Right atrium auricular region (tissue), 2 donors: ENCODE measurements around the gene OTOA. TPM values are rescaled to one million over a fixed set of nuclear protein-coding genes. Genes with fewer than 3 reads are reported as not detected.

Experiments
- DNase-seq: peaks from one replicate; pipeline ENCODE4 v3.0.0-alpha.2; 2019; ENCODE audit warnings: low spot score
- H3K27ac ChIP-seq, 2 donors: fragments of 200-600 bp; sonication (generic); 1 replicate in 1 of 2; 2 replicates in 1 of 2; pipeline ENCODE4 v1.5.1; 2016 to 2019
- H3K27me3 ChIP-seq, 2 donors: fragments of 200-600 bp; sonication (generic); one replicate each; pipeline versions ENCODE4 v1.5.1 to v1.6.0; 2017 to 2019
- H3K36me3 ChIP-seq: fragments of 200-600 bp; sonication (generic); one replicate; pipeline ENCODE4 v1.5.1; 2016
- H3K4me1 ChIP-seq, 2 donors: fragments of 200-600 bp; sonication (generic); one replicate each; pipeline versions ENCODE4 v1.5.1 to v1.6.0; 2017 to 2019
- H3K4me3 ChIP-seq, 2 donors: fragments of 200-600 bp; sonication (generic); 1 replicate in 1 of 2; 2 replicates in 1 of 2; pipeline ENCODE4 v1.5.1; 2017 to 2019; ENCODE audit warnings: mild to moderate bottlenecking in 1 of 2, moderate library complexity in 1 of 2
- H3K9me3 ChIP-seq, 2 donors: fragments of 200-600 bp; sonication (generic); one replicate each; pipeline ENCODE4 v1.5.1; 2019
- total RNA-seq, 2 donors: library from RNA; depleted of rRNA; stranded (reverse); fragments of >200 nt; gene quantifications; one replicate each; pipeline ENCODE4 v1.1.0, GENCODE V29; 2016
- TF ChIP-seq, protein P1 (sequence below), 2 donors: fragments of 200-600 bp; sonication (generic); IDR thresholded peaks; one replicate each; pipeline ENCODE4 v1.5.1; 2019; ENCODE audit warnings: antibody characterized with exemption in 2 of 2

Gene OTOA
- total RNA-seq, 2 donors from 2014 or later = not detected

DNA sequence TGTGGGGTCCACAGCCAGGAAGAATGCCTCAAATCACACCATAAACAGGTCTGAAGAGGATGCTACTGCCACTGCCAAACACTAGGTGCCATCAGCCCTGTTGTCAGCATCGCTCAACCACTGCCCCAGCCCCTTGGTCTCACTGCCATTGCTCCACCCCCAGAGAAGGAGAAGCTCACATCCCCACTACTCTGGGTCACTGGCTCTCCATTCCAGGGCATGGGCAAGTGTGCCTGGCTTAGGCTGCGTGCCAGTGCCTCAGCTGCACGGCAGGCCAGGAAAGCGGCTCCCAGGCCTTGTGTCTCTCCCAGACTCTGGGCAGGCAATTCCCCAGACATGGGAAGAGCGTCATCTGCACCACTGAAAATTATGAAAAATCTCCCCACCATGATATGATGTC lies 10.2 kb upstream of the OTOA start:
- TF ChIP-seq, protein P1, sequence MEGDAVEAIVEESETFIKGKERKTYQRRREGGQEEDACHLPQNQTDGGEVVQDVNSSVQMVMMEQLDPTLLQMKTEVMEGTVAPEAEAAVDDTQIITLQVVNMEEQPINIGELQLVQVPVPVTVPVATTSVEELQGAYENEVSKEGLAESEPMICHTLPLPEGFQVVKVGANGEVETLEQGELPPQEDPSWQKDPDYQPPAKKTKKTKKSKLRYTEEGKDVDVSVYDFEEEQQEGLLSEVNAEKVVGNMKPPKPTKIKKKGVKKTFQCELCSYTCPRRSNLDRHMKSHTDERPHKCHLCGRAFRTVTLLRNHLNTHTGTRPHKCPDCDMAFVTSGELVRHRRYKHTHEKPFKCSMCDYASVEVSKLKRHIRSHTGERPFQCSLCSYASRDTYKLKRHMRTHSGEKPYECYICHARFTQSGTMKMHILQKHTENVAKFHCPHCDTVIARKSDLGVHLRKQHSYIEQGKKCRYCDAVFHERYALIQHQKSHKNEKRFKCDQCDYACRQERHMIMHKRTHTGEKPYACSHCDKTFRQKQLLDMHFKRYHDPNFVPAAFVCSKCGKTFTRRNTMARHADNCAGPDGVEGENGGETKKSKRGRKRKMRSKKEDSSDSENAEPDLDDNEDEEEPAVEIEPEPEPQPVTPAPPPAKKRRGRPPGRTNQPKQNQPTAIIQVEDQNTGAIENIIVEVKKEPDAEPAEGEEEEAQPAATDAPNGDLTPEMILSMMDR (IDR thresholded peaks at IDR 0.05) = no peak
- Histone ChIP-seq H3K36me3 (peaks cover 7% of the 10 kb centered on the region), H3K27ac (no peak overlapping the region), H3K4me1 (peaks cover 0 to 11% of the 10 kb centered on the region in 2 donors), H3K4me3 (no peak overlapping the region), H3K9me3 (no peaks in the 10 kb centered on the region), H3K27me3 (no peaks in the 10 kb centered on the region)
- no peak for DNase-seq

DNA sequence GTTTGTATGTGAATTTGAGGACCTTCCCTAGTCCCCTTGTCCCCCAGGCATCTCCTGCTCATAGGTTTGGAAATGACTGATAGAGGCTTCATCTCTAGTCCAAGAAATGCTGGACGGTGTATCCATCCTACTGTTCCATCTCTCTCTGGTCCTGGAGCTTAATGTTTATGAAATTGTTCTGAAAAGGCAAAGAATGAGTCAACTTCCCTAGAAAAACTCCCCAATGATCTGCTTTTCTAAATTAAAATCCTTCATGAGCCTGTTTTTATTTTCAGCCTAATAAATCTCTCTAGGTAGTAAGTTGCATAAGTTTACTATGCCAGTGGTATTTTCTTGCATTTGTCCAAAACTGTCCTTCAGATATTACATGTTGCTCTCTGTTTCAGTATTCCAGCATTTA lies 9.3 kb upstream of the OTOA start:
- H3K27ac ChIP-seq = no peak overlapping the region
- H3K27me3 ChIP-seq = no peaks in the 10 kb centered on the region
- peaks cover 0 to 11% of the 10 kb centered on the region in 2 donors for H3K4me1 ChIP-seq
- TF ChIP-seq, protein P1 (IDR thresholded peaks at IDR 0.05) = no peak
- no peaks in the 10 kb centered on the region for H3K9me3 ChIP-seq
- no peak for DNase-seq
- no peak overlapping the region for H3K4me3 ChIP-seq
- peaks cover 7% of the 10 kb centered on the region for H3K36me3 ChIP-seq

DNA sequence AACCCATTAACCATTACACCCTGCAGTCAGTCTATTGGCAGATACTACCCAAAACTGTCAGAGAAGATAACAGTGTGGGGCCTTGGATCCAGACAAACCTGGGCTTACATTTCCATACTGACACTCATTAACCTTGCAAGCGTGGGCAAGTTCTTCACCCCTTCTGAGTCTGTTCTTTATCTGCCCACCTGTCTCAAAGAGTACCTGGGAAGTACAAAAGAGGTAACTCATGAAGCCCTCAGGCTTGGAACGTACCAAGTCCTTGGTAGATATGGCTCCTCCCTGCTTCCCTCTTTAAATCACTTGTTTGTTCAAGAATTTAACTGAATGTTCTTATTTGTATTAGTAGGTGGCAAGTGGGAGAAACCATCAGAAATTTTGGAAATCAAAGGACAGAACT lies 8.9 kb upstream of the OTOA start:
- Histone ChIP-seq H3K27me3 (no peaks in the 10 kb centered on the region), H3K36me3 (peaks cover 7% of the 10 kb centered on the region), H3K27ac (no peak overlapping the region), H3K4me1 (peaks cover 0 to 11% of the 10 kb centered on the region in 2 donors), H3K9me3 (no peaks in the 10 kb centered on the region), H3K4me3 (no peak overlapping the region)
- no peak for DNase-seq
- TF ChIP-seq, protein P1 (IDR thresholded peaks at IDR 0.05) = no peak

DNA sequence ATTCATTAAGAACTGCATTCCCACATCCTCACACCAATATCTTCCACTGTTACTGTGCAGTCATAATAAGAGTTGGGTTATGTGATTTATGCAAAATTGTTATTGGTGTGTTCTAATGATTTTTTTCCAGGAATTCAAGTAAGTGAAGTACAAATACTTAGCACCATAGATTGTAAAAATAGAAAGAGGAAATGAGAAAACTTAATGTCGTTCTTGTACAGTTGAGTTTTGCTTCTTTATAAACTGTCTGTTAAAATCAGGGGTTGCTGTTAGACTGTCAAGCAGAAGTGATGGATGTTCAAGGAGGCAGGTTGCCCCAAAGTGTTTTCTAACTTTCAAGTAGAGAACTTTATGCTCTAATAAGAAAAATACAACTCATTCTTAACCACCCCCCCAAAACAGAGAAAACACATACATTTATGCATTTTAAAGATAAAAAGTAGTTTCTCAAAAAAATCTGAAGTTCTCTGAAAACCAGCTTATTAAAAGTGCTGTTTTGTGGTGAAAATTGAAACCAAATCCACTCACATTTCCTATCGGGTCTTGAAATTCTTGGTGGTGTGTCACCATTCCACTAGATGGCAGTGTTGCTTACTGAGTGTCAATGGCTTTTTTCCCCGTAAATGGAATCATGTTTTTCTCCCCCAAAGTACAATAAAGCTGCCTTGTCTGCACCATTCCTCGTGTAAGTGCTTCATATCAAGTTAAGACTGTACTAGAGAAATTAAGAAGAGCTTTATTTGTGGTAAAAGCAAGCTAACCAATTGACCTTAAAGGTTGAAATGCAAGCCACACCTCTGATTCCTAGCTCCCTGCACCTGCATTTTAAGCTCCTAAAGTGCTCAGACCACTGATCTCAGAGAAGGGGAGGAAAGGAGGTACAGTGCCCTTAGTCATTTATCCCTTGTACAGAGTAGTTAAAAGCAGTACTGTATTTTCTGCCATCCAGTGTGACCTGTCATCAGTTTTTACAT lies 6.7 kb upstream of the OTOA start:
- DNase-seq = no peak
- peaks cover 7% of the 10 kb centered on the region for H3K36me3 ChIP-seq
- H3K27ac ChIP-seq = no peak overlapping the region
- no peaks in the 10 kb centered on the region for H3K9me3 ChIP-seq
- no peaks in the 10 kb centered on the region for H3K27me3 ChIP-seq
- H3K4me1 ChIP-seq = peaks cover 0 to 11% of the 10 kb centered on the region in 2 donors
- TF ChIP-seq, protein P1 (IDR thresholded peaks at IDR 0.05) = peak; percentile 77 to 87
- no peak overlapping the region for H3K4me3 ChIP-seq

DNA sequence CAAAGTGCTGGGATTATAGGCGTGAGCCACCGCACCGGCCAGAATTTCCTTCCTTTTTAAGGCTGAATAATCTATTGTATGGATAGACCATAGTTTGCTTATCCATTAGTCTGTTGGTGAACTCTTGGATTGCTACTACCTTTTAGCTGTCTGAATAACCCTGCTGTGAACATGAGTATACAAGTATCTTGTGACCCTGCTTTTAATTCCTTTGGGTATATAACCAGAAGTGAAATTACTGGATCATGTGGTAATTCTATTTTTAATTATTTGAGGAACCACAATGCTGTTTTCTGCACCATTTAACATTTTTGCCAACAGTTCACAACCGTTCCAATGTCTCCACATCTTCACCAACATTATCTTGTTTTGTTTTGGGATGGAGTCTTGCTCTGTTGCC lies 4.6 kb upstream of the OTOA start:
- Histone ChIP-seq H3K36me3 (peaks cover 7% of the 10 kb centered on the region), H3K9me3 (no peaks in the 10 kb centered on the region), H3K4me3 (no peak overlapping the region), H3K4me1 (peaks cover 0 to 16% of the 10 kb centered on the region in 2 donors), H3K27ac (no peak overlapping the region), H3K27me3 (no peaks in the 10 kb centered on the region)
- DNase-seq = no peak
- TF ChIP-seq, protein P1 (IDR thresholded peaks at IDR 0.05) = no peak
